ENCODE measurements around the gene FCMR.
"Not testable (repeated sequence)": the region's sequence is repeated elsewhere in the genome, so short reads cannot be mapped to it uniquely, and the experiment has no call there.

The FCMR gene

DNA sequence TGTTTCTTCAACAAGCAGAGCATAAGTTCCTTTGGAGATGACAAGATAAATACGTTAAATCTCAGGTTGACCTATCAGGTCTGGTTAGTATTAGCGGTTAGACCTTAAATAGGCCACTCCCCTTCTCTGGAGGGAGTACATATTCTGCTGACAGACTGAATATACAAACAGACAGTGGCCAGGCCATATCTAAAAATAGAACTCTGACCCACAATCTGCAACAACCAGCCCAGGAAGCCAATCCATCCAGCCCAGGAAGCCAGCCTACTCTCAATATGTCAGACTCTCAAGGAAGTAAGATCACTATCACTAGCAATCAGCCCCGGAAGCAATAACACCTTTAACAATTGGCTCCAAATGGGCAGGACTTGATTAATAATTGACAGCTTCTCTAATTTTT, 49.6 kb downstream of the FCMR start:
- no peak for DNase-seq (ENCODE audit: low read depth)

DNA sequence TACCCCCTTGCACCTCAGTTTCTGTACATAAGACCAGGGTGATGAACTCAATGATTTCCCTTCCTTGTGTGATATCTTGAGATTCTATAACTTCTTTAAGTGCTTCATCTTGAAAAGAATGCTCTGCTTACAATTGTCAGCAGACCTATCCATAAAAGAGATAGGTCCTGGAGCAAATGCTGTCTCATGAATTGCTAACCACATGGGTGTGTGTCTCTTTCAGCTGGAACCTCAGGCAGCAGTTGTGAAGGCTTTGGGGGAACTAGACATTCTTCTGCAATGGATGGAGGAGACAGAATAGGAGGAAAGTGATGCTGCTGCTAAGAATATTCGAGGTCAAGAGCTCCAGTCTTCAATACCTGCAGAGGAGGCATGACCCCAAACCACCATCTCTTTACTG, 53.5 kb downstream of the FCMR start:
- no peak for DNase-seq (ENCODE audit: low read depth)

DNA sequence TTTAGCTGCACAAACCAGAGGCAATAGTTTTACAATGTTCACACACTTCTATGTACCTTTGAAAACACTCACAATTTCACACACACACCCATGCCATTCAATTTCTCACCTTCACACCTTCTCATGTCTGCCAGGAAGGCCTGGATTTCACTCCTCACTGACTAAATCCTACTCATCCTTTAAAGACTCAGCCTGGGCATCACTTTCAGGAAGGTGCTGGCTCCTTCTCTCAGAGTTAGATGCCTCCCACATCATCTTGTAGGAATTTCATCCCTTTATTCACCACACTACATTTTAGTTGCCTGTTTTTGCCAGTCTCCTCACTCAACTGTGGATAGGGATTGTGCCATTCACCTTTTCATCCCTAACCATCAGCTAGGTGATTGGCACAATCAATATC, 54.0 kb downstream of the FCMR start:
- DNase-seq (ENCODE audit: low read depth): no peak

DNA sequence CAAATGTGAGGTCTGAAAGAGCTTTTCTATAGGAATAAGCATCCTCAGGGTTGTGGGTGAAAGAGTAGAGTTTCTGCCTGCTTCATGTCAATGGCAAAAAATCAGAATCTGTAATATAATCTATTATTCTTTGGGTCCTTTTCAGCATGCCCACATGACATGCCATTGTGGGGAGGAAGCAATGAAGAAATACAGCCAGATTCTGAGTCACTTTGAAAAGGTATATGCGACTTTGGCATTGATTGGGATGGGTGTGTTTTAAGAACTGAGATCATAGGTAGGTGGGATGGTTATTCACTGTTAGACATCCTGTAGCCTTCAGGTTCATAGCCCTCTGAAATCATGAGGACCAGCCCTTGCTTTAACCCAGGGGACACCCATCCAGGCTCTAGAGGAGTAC, 54.5 kb downstream of the FCMR start:
- DNase-seq (ENCODE audit: low read depth): no peak

DNA sequence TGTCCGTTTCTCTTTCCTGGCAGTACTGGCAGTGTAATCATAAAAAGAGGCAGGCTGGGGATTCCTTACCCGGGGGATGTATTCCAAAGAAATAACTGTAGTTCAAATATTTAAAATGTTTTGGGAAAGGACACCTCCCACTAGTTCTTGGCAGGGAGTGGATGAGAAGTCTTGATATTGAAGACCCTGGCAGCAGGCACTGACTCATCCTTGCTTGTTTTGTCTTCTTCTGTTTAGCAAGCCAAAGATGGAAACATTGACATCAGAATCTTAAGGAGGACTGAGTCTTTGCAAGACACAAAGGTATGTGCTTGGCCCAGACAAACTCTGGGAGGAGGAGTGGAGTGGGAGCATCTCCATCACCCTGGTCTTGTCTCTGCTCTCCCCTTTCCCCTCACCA, 55.7 kb downstream of the FCMR start:
- DNase-seq (ENCODE audit: low read depth): no peak

DNA sequence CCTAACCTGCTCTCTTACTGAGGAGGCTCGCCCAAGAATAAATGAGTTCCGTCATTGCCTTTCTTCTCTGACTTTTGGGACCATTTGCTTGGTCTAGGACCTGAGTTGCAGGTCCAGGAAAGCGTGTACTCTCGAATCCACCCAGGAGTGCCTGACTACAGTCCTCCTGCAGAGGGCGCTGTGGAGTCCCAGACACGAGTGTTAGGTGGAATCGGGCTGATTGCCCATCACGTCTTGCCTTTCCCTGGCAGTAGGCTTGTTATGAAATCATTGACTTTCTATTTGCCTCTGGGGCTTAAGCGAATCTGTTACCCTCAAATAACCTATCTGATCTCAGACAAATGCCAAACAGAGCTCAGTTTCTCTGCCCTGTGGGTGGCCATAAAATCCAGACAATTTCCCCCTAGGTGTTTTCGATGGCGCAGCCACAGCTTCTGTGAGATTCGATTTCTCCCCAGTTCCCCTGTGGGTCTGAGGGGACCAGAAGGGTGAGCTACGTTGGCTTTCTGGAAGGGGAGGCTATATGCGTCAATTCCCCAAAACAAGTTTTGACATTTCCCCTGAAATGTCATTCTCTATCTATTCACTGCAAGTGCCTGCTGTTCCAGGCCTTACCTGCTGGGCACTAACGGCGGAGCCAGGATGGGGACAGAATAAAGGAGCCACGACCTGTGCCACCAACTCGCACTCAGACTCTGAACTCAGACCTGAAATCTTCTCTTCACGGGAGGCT, 56.6 kb downstream of the FCMR start, which contains the start of gene IL20:
TSS of gene IL20 (plus strand) at position 685 of the 733 bp plus-strand sequence. CDS start 230 bp downstream, outside the sequence.
- DNase-seq (ENCODE audit: low read depth): peak; percentile 82

DNA sequence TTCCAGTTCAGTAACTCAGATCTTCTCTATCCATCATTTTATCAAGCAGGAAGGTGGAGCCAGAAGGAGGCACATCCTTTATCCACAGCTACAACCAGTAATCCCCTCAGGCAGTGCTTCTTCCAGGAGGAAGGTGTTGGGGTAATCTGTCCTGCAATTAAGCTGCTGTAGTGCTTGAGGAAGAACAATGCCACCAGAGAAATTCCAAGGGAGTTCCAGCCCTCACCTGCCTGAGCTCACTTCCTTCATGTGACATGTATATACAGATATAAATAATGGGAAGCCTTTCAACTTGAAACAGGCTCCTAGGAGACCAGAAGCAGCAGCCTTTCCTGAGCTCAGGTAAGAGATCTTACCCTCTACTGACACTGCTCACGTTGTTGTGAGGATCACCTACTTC, 58.5 kb downstream of the FCMR start:
- DNase-seq (ENCODE audit: low read depth): no peak

DNA sequence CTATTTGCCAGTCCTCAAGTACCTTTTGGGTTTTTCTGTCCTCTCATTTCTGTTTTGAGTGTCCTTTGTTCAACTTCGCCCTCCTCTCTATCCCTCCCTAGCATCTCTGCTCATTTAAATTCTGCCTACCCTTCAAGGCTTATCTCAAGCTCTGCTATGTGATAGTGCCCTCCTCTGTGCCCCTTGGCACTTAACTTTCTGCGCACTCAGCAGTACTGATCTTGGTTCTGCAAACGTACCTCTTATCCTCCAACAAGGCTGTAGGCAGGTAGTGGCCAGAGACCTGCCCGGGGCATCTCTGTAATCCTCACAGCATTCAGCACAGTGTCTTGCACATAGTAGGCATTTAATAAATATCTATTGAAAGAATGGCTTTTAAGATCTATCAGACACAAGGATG, 61.6 kb downstream of the FCMR start:
- DNase-seq (ENCODE audit: low read depth): no peak

DNA sequence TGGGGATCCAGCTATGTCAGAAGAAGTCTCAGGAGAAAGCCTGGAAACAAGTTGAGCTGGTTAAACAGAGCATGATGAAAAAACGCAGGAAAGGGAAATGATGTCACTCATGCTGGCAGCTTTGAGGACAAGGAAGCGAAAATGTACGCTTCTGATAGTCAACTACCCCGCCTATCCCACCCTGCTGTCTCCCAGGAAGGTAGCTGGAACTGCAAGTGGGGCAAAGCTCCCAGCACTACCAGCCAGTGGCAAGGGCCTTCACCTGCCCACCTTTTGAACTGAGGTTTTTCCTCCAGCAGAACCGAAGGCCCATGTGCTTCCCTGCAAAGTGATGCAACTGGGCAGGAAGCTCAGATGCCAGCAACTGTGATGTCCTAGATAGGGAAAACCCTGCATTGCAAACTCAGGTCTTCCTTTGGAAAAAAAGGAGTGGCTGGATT, 62.6 kb downstream of the FCMR start:
- DNase-seq (ENCODE audit: low read depth): no peak

DNA sequence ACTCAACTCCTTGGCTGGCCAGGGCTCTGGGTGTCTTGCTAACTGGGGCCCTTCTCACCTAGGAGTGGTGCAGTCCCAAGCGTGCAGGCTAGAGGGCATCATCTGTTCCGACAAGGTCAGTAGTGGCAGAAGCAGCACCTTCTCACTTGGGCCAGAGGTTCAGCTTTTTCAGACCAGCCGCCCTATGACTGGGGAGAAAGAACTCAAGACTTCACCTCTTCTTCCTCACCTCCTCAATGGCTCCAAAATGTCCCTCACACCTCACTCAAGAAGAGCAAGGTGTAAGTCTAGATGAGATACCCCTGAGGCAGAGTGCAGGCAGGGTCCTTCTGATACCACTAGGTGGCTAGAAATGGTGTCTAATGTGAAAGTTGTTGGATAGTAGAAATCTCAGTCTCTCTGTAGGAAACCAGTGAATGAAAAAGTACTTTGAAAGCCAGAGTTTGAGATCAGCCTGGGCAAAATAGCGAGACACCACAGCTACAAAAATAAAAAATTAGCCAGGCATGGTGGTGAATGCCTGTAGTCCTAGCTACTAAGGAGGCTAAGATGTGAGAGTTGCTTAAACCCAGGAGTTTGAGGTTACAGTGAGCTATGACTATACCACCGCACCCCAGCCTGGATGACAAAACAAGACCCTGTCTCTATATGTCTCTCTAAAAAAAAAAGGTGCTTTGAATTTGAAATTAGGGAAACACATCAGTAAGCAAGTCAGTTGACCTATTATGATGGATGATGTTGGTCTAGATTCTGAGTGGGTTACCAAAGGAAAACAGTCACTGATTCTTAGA, 64.9 kb downstream of the FCMR start:
- no peak for DNase-seq (ENCODE audit: low read depth)

DNA sequence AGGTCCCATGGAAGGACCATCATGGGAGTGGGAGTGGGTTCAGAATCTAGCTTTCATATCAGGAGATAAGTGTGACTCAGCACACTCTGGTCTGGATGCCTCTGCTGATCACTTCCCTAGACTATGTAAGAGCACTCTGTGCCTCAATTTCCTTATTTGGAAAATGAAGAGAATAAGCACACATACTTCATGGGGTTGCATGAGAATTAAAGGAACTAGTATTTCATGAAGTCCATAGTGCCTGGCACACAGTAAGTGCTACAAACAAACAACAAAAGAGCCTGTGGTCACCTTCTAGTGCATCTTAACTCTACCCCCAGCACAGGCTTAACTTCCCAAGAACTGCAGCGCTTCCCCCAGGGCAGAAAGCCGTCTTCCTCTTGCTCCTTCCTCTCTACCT, 65.9 kb downstream of the FCMR start:
- DNase-seq (ENCODE audit: low read depth): no peak

DNA sequence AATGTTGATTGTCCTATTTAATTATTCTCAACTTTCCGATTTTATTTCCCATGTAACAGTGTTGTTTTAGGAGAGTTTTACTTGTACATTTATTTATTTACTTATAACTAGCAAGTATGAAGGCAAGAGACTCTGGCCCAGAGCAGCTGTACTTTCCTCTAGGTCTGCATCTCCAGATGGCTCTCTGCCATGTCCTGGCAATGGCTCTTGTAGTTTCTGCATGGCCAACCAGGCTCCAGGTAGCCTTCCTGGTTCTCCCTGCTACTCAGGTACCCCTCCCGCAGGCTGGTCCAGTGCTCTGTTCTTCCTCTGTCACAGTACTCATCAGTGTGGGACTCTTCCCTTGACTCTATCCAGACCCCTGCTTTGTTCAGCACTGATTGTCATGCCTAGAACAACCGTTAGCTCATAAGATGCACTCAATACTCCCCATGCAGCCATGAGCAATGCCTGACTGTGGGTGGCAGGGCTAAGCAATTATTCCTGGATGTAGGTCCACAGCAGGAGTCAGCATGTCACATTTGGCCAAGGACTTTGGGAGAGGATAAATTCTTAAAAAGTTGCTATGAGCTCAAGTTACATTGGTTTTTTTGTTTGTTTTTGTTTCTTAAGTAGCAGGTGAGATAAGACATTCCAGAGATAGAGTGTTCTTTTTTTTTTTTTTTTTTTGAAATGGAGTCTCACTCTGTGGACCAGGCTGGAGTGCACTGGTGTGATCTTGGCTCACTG, 67.2 kb downstream of the FCMR start:
- no peak for DNase-seq (ENCODE audit: low read depth)

DNA sequence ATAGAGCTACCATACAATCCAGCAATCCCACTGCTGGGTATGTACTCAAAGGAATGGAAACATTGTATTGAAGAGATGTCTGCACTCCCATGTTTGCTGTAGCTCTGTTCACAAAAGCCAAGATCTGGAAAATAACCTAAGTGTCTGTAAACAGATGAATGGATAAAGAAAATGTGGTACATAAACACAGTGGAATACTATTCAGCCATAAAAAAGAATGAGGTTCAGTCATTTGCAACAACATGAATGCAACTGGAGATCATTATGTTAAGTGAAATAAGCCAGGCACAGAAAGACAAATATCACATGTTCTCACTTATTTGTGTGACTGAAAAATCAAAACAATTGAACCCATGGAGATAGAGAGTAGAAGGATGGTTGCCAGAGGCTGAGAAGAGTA, 68.0 kb downstream of the FCMR start:
- DNase-seq (ENCODE audit: low read depth): not testable (repeated sequence)

All from activated gamma-delta T cell treated with anti-CD3 and anti-CD28 coated beads, Interleukin-2, amount 50 U/mL, for 16 hours (primary cell).